GM19193 (cell line): ENCODE data around the gene PER1.

Source experiments
- POLR2A ChIP-seq: IDR thresholded peaks from 4 replicates; pipeline ENCODE4 v1.6.1; 2011; ENCODE audit not compliant: insufficient read depth, insufficient read length; ENCODE audit errors: extremely low read depth

Gene PER1

DNA sequence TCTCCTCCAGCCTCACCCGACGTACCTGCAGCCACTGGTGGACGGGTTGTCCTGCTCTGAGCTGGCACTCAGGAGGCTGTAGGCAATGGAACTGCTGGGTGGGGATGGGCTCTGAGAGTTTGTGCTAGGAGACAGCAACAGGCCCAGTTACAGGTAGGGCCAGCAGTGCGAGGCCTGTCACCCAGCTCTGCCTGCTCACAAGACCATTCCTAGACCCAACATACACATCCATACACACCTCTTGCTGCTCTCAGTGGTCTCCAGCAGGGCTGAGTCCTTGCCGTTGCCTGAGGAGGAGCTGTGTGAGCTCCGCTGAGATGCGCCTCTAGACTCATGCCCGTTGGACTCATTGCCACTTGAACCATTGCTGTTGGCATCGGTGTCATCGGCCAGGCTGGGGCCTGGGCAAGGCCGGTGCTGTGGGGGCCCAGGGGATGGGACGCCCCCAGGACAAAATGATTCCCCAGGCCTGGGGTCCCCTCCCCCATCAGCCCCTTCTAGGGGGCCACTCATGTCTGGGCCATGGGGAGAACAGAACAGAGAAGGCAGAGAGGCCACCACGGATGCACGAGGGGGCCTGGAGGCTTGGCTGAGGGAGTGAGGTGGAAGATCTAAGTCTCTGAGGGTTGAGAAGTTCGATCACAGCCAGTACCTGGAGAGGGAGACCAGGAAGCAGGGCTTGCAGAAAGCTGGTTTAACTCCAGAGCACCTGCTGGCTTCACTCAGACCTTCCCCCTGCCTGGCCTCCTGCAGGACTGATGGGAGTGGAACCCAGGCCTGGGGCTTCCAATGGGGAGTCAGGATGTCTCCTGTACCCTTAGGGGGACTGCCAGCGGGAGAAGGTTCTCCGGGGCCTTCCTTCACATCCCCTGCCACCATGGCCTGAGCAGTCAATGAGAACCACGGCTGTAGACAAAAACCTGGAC is 1.7 kb downstream of the PER1 start:
- TF ChIP-seq POLR2A, result no peak

DNA sequence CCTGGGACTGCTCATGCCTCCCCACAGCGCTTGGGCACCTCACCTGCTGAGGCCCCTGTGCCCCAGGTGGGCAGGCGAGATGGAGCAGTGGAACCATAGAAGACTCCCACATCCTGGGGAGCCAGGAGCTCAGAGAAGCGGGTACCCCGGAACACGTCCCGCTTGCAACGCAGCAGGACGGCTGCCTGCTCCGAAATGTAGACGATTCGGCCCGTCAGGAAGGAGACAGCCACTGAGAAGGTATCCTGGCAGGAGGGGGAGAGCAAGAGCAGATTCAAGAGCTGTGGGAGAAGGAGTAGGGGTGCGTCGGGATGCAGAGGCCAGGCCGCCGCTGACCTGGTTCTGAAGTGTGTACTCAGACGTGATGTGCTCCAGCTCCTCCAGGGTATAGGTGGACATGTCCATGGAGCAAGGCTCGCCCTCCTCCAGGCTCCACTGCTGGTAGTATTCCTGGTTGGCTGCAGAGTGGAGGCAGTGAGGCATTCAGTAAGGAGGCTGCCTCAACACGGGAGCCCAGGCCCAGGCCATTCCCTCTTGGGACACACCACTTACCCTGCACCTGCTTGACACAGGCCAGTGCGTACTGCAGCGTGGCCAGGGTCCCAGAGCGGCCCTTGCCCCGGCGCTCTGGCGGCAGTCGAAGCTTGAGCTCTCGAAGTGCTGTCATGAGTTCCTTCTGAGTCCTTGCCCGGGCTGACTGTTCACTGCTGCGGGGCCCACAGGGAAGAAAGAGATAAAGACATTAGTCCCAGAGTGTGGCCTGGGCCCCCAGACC is 2.6 kb downstream of the PER1 start:
- TF ChIP-seq POLR2A, result no peak

DNA sequence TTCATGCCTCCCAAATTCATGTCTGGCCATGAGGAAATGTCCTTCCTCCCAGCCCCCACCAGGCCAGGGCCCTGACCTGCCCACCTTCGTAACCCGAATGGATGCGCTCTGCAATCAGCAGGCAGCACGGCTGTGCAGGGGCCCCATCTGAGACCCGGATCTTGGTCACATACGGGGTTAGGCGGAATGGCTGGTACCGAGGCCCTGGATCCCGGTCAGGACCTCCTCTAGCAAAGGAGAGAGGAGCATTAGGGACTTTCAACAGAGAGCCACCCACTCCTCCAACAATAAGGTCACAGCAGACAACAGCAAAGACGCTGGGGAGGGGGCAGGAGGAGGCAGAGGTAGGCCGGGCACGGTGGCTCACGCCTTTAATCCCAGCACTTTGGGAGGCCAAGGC is 3.6 kb downstream of the PER1 start:
- no peak for TF ChIP-seq POLR2A

DNA sequence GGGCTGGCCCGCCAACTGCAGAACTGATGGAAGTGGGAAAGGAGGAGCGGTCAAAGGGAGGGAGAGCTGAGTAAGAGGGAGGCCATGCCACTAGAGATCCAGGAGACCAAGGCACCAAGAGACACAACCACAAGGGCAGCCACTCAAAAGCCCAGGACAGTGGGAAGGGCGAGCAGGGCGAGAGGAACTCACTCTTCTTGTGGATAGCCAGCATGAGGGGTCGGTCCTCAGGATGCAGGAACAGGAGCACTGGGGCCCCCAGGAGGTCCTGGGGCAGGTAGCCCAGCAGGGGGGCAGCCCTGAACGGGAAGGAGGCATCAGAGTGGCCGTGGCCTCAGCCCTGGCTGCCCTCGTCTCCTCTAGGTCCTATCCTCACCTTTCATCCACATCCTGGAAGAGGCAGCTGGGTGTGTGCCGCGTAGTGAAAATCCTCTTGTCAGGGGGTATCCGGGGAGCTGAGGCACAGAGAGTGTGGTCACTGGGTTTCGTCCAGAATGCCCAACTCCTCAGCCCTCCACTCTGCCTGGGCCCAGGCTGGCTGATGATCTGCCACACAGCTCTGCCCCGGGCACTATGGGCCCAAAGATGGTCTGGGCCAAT is 4.3 kb downstream of the PER1 start:
- TF ChIP-seq POLR2A, result no peak

DNA sequence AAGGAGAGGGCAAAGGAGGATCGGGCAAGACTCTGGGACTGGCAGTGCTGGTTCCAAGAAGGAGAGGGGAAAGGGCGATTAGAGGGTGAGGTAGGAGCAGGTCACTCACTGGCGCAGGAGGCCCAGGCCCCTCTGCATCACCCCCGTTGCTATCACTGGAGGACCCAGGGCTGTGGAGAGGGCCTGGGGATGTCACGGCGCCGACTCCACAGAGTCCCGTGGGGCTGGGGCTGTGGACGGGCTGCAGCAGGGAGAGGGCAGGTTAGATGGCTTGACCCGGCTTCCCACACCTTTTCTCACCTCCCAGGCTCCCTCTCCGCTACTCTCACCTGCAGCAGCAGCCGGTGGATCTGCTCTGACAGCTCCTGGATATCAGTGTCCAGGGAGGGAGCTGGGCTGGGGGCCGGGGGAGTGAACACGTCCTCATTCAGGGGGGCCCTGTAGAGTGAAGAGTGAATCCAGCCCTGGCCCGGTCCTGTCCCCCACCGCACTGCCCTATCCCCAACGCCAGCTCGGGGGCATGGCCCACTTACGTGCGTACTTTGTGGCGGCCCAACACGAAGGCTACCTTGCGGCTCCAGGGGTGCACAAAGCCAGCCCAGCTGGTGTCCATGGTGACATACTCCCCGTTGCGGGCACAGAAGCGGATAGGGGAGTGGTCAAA is 4.9 kb downstream of the PER1 start:
- TF ChIP-seq POLR2A, result no peak

DNA sequence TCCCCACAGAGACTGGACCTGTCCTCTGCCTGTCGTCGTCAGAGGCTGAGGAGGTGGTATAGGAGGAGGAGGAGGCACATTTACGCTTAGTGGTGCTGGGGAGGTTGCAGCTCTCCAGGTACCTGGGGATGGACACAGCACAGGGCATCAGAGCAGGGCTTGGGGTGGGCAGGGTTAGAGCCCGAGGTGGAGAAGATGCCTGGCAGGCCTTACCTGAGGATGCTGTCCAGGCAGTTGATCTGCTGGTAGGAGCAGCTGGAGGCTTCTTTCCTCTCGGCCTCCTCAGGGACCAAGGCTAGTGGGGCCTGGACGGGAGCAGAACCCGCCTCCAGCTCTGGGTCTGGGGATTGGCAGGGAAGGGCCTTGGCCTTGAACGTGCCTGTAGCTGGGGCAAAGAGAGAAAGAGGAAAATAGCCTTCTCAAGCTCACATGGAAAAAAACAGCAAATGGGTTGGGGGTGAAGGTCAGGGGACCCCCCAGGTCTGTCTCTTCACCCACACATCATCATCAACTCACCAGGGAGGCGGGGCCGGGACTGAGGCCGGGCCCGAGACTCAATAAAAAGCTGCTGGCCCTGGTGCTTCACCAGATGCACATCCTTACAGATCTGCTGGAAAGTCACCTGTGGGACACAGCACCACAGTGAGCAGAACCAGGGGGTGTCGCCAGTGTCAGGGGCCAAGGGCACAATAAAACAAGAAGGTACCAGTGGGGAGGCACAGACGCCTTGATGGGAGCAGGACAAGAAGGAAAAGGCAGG is 5.6 kb downstream of the PER1 start:
- TF ChIP-seq POLR2A, result no peak

DNA sequence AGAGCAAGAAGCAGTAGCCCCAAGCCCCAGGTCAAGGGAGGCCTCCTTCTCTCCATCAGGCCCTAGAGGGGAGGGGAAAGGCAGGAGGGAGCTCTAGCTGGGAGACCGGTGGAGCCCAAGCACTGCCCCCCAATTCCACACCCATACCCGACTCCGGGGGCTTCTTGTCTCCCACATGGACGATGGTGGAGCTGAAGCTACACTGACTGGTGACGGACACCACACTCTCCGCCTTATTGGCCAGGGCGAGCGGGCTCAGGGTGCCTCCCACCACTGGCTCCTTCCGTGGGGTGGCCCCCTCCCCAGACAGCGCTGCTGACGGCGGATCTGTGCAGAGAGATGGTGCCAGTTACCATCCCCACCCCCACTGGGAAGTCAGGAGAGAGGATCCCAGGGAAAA is 6.4 kb downstream of the PER1 start:
- no peak for TF ChIP-seq POLR2A

DNA sequence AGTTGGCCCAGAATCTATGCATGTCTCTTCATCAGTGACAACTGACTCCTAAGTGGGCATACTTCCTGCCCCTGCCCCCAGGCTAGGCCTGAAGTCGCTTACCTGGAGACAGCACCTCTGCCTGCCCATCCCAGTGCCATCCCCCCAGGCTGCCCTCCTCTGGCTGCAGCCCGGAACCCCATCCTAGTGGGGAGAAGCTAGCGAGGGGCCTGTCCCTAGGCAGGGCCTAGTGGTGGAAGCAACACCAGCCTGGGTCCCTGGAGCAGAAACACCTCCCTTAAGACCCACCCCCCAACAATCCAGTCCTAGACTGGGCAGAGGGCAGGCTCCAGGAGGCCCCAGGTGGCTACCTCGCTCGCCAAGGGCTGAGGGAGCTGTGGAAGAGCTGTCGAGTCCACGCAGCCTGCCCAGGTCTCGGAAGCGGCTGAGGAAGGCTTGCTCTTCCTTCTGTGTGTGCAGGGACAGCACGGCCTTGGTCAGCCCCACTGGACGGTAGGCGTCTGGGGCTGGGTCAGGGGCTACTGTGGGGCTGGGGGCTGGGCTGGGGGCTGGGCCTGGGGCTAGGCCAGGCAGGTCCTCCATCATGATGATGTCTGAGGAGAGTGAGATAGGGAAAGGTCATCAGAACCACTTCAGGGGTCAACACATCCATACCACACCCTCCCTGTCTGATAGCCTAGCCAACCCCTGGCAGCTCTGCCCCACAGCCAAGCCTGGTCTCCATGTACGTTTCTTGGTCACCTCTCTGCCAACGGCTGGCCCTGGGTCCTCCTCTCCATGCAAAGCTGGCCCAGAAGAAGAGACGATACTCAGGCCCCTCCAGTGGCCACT is 7.6 kb downstream of the PER1 start:
- TF ChIP-seq POLR2A, result no peak

DNA sequence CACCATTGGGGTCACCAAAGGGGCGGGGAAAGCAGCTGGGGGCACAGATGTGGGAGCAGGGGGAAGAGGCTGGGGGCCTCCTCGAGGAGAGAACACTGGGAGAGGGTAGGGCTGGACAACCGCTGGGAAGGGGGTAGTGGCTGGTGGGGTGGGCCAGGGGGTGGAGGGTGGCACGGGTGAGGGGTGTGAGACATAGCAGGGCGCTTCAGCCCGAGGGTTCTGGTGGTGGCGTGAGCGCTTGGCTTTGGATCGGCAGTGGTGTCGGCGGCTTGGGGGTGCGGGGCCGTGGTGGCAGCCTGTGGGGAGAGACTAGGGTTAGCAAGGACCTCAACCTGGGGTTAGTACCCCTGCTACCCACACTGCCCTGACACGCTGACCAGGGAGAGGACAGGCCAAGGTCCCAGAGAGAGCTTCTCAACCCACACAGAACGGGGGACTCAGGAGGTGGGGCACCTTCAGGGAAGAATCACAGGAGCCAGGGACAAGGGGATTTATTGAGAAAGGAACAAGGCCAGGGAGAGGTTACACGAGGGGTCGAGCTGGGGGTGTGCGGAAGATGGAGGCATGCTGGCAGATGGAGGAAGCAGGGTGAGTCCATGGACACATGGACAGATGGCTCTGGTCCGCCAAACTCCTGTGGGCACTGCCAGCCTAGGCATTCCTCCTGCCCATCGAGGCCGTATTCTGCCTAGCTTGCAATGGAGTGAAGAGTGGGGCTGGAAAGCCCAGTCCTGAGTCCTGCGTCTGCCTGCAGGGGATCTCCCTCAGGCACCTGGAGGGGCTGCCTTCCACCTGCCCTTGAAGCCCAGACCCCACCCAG is 8.4 kb downstream of the PER1 start:
- TF ChIP-seq POLR2A, result no peak

DNA sequence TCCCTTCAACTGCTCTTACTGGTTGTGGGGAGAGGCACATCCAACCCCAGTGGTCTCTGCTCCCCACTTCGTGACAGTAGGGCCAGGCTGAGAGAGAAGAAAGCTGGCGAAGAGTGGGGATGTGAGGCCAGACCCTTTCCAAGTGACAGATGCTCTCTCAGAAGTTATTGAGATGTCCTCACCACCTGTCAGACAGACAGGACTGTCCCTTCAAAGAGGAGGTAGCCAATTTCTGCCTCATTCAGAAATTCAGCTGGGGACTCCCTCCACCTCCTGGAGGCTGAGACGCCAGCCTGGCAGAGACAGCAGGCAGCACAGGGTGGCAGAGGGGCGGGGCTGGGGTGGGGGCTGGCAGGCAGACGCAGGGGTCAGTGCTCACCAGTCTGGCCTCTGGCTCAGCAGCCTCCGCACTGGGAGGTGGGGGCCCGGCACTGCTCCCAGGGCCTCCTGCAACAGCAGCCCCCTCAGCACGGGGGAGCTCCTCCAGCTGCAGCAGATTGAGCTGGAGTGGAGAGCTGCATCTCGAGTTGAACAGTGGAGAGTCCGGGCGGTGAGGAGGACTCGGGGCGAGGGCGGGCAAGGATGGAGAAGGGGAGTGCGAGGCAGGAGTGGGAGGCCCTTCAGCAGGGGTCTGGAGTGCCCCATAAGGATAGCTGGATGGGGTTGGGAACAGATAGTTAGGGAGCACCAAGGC is 9.2 kb downstream of the PER1 start:
- no peak for TF ChIP-seq POLR2A

DNA sequence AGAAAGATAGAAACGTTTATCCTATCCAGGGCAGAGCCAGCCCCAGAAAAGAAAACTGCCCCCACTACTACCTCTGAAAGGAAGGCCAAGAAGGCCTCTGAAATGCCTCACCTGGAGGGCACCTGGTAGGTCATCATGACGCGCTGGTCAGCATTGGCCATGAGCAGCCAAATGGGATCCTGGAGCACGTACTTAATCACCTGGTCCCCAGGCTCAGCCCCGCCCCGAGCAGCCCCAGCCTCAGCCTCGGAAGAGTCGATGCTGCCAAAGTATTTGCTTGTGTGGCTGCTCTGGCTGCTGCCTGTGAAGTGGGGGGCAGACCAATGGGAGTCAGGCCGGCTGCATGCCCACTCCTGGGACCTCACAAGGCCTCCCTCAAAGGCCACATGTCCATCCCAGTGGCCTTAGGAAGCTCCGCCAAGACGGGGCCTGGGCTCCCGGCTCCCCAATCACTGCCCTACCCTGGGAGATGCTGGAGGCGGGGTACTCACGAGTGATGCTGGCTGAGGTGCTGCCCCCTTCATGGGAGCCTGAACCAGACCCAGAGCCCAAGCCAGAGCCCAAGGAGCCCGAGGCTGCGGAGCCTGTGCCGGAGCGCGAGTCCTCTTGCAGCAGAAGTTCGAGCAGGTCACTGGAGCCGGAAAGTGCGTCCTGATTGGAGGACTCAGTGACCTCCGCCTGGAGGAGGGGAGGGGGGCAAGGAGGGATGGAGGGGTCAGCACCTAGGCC is 9.9 kb downstream of the PER1 start:
- no peak for TF ChIP-seq POLR2A
